ENCODE measurements around the gene COPE. TPM values are rescaled to one million over a fixed set of nuclear protein-coding genes. Genes with fewer than 3 reads are reported as not detected.

COPE gene
- total RNA-seq, 1 experiment from 2014 or later, result 253 TPM

DNA sequence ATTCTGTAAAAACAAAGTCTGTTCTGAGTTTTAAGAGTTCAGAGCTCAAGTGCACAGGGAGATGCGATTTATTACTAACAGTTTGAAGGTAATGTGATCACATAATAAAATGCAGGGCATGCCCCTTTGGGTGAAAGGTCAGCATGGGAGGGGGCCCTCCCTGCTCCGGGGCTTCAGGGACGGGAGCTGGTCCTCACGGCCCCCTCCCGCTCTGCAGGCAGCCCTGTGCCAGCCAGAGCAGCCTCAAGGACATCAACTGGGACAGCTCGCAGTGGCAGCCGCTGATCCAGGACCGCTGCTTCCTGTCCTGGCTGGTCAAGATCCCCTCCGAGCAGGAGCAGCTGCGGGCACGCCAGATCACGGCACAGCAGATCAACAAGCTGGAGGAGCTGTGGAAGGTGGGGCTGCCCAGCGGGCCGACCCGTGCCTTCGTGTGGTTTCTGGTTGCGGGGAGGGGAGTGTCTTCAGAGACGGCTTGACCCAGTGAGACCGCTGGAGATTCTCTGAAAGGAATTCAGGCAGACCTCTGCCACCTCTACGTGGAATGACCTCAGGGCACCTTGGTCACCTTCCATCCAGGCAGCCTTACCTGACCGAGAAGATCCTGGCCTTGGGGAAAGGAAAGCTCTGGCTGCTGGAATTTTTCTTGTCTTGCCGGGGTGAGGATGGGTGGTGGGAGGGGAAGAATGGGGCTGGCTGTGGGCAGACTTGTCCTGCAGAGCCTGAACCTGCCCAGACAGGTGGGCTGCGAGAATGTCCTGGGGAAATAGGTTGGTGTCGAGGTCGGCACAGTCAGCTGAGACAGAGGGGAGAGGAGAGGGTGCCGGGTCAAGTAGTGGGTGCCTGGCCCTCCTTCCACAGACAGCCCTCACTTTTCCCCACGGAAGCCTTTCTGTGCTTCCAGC lies 68.5 kb downstream of the COPE start:
- DNase-seq (ENCODE audit: low read depth, low spot score), result no peak
- in situ Hi-C loops (cut with HindIII; ENCODE audit: low pct_unique_long_range_greater_than_20kb, low sequenced_read_pairs), result no loop called here

DNA sequence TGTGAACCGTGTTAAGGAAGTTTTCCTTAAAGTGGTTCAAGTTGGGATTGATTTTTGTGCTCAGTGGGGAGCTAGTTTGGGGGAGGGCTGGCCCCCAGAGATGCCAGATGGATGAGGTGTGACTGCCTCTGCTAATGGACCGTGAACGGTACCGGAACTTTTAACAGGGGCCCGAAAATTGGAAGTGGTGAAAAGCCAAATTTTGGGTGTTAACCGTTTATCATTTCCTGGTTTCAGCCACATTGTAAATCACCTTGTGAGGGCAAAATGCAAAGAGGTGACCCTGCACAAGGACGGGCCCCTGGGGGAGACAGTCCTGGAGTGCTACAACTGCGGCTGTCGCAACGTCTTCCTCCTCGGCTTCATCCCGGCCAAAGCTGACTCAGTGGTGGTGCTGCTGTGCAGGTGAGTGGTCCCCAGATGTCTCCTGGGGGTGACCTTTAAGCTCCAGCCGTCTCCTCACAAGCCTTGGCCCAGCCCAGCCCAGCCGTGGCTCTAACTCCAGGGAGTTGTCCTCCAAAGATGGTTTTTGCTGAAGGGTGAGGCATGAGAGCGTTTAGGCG lies 69.3 kb downstream of the COPE start:
- in situ Hi-C loops (cut with HindIII; ENCODE audit: low pct_unique_long_range_greater_than_20kb, low sequenced_read_pairs), result no loop called here
- no peak for DNase-seq (ENCODE audit: low read depth, low spot score)

Other genes starting within 250 kb of the COPE start
- gene CRTC1, start 235.7 kb downstream of the COPE start, total RNA-seq (2014; rRNA removed; shearing (Covaris generic)), result 0.95 and 1.2 TPM in 2 replicates
- not detected in 2 replicates for gene COMP, start 128.1 kb downstream of the COPE start, total RNA-seq (2014; rRNA removed; shearing (Covaris generic))
- 22.4 and 25.7 TPM in 2 replicates for gene UPF1, start 87.4 kb downstream of the COPE start, total RNA-seq (2014; rRNA removed; shearing (Covaris generic))
- gene CERS1, start 23.2 kb downstream of the COPE start, total RNA-seq (2014; rRNA removed; shearing (Covaris generic)), result 10.5 and 12.0 TPM in 2 replicates
- 47.2 and 51.4 TPM in 2 replicates for gene DDX49, start 328 bp upstream of the COPE start, total RNA-seq (2014; rRNA removed; shearing (Covaris generic))
- gene HOMER3, start 21.8 kb upstream of the COPE start, total RNA-seq (2014; rRNA removed; shearing (Covaris generic)), result 21.0 and 30.2 TPM in 2 replicates
- 26.5 and 26.6 TPM in 2 replicates for gene SUGP2, start 114.1 kb upstream of the COPE start, total RNA-seq (2014; rRNA removed; shearing (Covaris generic))
- gene ARMC6, start 114.2 kb upstream of the COPE start, total RNA-seq (2014; rRNA removed; shearing (Covaris generic)), result 30.6 and 33.5 TPM in 2 replicates
- gene SLC25A42, start 144.6 kb upstream of the COPE start, total RNA-seq (2014; rRNA removed; shearing (Covaris generic)), result 0.90 and 2.4 TPM in 2 replicates
- 31.4 and 34.4 TPM in 2 replicates for gene TMEM161A, start 219.1 kb upstream of the COPE start, total RNA-seq (2014; rRNA removed; shearing (Covaris generic))

Measured in SK-MEL-5 (cell line).